Measurements from ENCODE around the gene STK10. TPM values are rescaled to one million over a fixed set of nuclear protein-coding genes. Genes with fewer than 3 reads are reported as not detected.

Gene STK10
- total and polyA plus RNA-seq, 2 donors (not counting 1 experiment from before 2014, with no cell fraction given): 97.9 to 253 TPM

Other genes with a start within 250 kb of the STK10 start
- 62.4 and 64.8 TPM in 2 replicates for gene FBXW11, start 181.6 kb downstream of the STK10 start, total RNA-seq
- gene FBXW11, start 181.6 kb downstream of the STK10 start, polyA plus RNA-seq: 19.7 and 37.2 TPM in 2 replicates
- not detected in 2 replicates for gene EFCAB9, start 5.9 kb upstream of the STK10 start, total RNA-seq
- gene EFCAB9, start 5.9 kb upstream of the STK10 start, polyA plus RNA-seq: not detected in 2 replicates
- gene UBTD2, start 95.5 kb upstream of the STK10 start, total RNA-seq: 9.2 and 10.6 TPM in 2 replicates
- 1.3 and 1.4 TPM in 2 replicates for gene UBTD2, start 95.5 kb upstream of the STK10 start, polyA plus RNA-seq